NCI-H748 (cell line): ENCODE results near the gene TMEM235.
"Not testable (repeated sequence)": the region's sequence is repeated elsewhere in the genome, so short reads cannot be mapped to it uniquely, and the experiment has no call there.

ENCODE experiments used
- DNase-seq: peaks from one replicate; lab custom pipeline; 2025; ENCODE audit not compliant: unreplicated experiment; lab: John Stamatoyannopoulos, UW

Gene TMEM235

GRCh38 chr17:78237401-78238012 lies 6.1 kb downstream of the TMEM235 start:
- DNase-seq, result no peak

- no peak for DNase-seq
These were observed 7.5 kb downstream of the TMEM235 start for GRCh38 chr17:78238823-78239488.

GRCh38 chr17:78239489-78239931 lies 8.1 kb downstream of the TMEM235 start:
- no peak for DNase-seq

GRCh38 chr17:78240012-78240655 lies 8.7 kb downstream of the TMEM235 start:
- DNase-seq, result no peak

- DNase-seq, result no peak
These were observed 9.4 kb downstream of the TMEM235 start for GRCh38 chr17:78240839-78241238.

GRCh38 chr17:78241277-78242023 lies 10.0 kb downstream of the TMEM235 start:
- peak; percentile 28 for DNase-seq

- no peak for DNase-seq
These were observed 10.8 kb downstream of the TMEM235 start for GRCh38 chr17:78242024-78242742.

GRCh38 chr17:78247304-78247703 lies 15.9 kb downstream of the TMEM235 start:
- DNase-seq, result no peak

GRCh38 chr17:78248051-78248914 lies 16.9 kb downstream of the TMEM235 start:
- no peak for DNase-seq

- no peak for DNase-seq
These were observed 17.8 kb downstream of the TMEM235 start for GRCh38 chr17:78249074-78249817.

- no peak for DNase-seq
These were observed 18.7 kb downstream of the TMEM235 start for GRCh38 chr17:78249818-78250806.

- peak; percentile 78 for DNase-seq
These were observed 19.7 kb downstream of the TMEM235 start for GRCh38 chr17:78250891-78251772.

- DNase-seq, result no peak
These were observed 20.3 kb downstream of the TMEM235 start for GRCh38 chr17:78251773-78252103.

GRCh38 chr17:78252111-78252634 lies 20.7 kb downstream of the TMEM235 start:
- no peak for DNase-seq

GRCh38 chr17:78252701-78253635 lies 21.5 kb downstream of the TMEM235 start:
- DNase-seq, result no peak

- DNase-seq, result not testable (repeated sequence)
These were observed 22.2 kb downstream of the TMEM235 start for GRCh38 chr17:78253636-78253945.
